Progenitor cell of endocrine pancreas (in vitro differentiated cells): ENCODE data around the gene DTNB. TPM values are rescaled to one million over a fixed set of nuclear protein-coding genes. Genes with fewer than 3 reads are reported as not detected.
A peak's percentile ranks its signal among the peaks of the same experiment; 100 is the strongest.

Source experiments
- DNase-seq: peaks from one replicate; pipeline ENCODE4 v3.0.0; 2021; ENCODE audit warnings: low spot score; ENCODE audit not compliant: unreplicated experiment
- H3K27ac Mint-ChIP-seq: 2 replicates; pipeline ENCODE4 v1.8.0; 2021; ENCODE audit warnings: mild to moderate bottlenecking, moderate library complexity, mixed read lengths
- H3K27me3 Mint-ChIP-seq: 2 replicates; pipeline ENCODE4 v1.8.0; 2021; ENCODE audit warnings: mixed read lengths
- H3K36me3 Mint-ChIP-seq: 2 replicates; pipeline ENCODE4 v1.8.0; 2022; ENCODE audit warnings: mixed read lengths; ENCODE audit not compliant: insufficient read depth
- H3K4me1 Mint-ChIP-seq: 2 replicates; pipeline ENCODE4 v1.8.0; 2021; ENCODE audit warnings: low read depth, mixed read lengths
- H3K4me3 Mint-ChIP-seq: 2 replicates; pipeline ENCODE4 v1.8.0; 2021; ENCODE audit warnings: low read depth, mild to moderate bottlenecking, moderate library complexity, mixed read lengths
- H3K9me3 Mint-ChIP-seq: 2 replicates; pipeline ENCODE4 v1.8.0; 2021; ENCODE audit warnings: low read depth, mixed read lengths
- CTCF ChIP-seq: fragments of 200-600 bp; sonication (generic); IDR thresholded peaks from one replicate; pipeline ENCODE4 v1.5.0; 2021; ENCODE audit warnings: antibody characterized with exemption, mild to moderate bottlenecking; ENCODE audit not compliant: unreplicated experiment
- total RNA-seq: library from RNA; stranded (reverse); gene quantifications from 2 replicates; pipeline ENCODE4 v1.2.1, GENCODE V29; 2021

DTNB gene
- total RNA-seq, 1 donor from 2014 or later = 29.3 TPM

DNA sequence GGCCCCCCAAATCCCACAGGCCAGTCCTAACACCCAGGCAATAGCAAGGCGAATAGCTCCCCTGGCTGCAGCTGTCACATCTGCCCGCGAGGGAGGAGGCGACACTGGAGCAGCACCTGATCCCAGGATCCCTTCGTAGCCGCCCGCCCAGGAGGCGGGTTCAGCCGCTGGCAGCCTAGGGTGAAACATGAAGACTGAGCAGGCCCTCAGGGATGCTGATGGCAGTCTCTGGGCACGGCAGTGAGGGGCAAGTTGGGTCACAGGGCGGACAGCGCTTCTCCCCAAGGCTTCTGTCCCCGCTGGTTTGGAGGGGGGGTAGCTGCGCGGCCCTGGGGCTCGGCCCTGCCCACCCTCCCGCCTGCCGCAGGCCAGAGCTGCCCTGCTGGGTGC is 333.6 kb downstream of the DTNB start:
- no peak for DNase-seq
- H3K4me3 Mint-ChIP-seq = peak overlapping the region; percentile 73
- H3K27ac Mint-ChIP-seq = peak overlapping the region; percentile 77

DNA sequence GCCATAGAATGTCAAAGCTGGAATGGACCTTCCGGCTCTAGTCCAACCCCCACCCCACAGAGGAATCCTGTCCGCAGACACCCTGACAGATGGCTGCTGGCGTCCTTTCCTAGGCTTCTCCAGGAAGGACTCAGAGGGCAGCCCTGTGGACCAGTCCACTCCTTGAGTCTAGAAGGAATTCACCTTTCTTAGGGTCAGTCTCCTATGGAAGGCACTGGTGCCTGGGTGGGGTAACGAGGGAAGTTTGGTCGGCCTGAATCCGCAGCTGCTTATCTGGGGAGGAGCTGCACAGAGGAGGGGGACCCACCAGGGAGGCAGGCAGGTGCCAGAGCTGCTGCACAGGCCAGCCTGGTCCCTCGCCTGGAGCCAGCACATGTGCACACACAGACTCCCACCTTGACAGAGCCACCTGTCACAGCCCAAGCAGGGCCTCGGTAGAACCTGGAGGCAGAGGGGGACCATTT is 334.1 kb downstream of the DTNB start:
- DNase-seq = no peak

More for the DNA sequence above, 333.6 kb downstream of the DTNB start:
- TF ChIP-seq CTCF = no peak
- Mint-ChIP-seq H3K4me1 (peaks cover 5% of the 10 kb centered on the region), H3K27me3 (peaks cover 6% of the 10 kb centered on the region), H3K36me3 (no peaks in the 10 kb centered on the region), H3K9me3 (no peaks in the 10 kb centered on the region)

GRCh38 chr2:25338401-25338800 is 335.0 kb downstream of the DTNB start:
- Mint-ChIP-seq H3K27ac (no peak overlapping the region), H3K27me3 (peaks cover 4% of the 10 kb centered on the region), H3K36me3 (no peaks in the 10 kb centered on the region), H3K4me1 (peaks cover 5% of the 10 kb centered on the region), H3K4me3 (no peak overlapping the region), H3K9me3 (no peaks in the 10 kb centered on the region)
- no peak for DNase-seq
- no peak for TF ChIP-seq CTCF

More for the DNA sequence above, 334.1 kb downstream of the DTNB start:
- peaks cover 5% of the 10 kb centered on the region for H3K4me1 Mint-ChIP-seq
- H3K27ac Mint-ChIP-seq = no peak overlapping the region
- no peak for TF ChIP-seq CTCF
- no peaks in the 10 kb centered on the region for H3K9me3 Mint-ChIP-seq
- H3K4me3 Mint-ChIP-seq = peak overlapping the region; percentile 73
- H3K36me3 Mint-ChIP-seq = no peaks in the 10 kb centered on the region
- H3K27me3 Mint-ChIP-seq = peaks cover 4% of the 10 kb centered on the region

GRCh38 chr2:25337891-25338290 is 335.5 kb downstream of the DTNB start:
- DNase-seq = no peak
- Mint-ChIP-seq H3K4me1 (peaks cover 5% of the 10 kb centered on the region), H3K4me3 (no peak overlapping the region), H3K27ac (no peak overlapping the region), H3K9me3 (no peaks in the 10 kb centered on the region), H3K36me3 (no peaks in the 10 kb centered on the region), H3K27me3 (peaks cover 4% of the 10 kb centered on the region)
- no peak for TF ChIP-seq CTCF

DNA sequence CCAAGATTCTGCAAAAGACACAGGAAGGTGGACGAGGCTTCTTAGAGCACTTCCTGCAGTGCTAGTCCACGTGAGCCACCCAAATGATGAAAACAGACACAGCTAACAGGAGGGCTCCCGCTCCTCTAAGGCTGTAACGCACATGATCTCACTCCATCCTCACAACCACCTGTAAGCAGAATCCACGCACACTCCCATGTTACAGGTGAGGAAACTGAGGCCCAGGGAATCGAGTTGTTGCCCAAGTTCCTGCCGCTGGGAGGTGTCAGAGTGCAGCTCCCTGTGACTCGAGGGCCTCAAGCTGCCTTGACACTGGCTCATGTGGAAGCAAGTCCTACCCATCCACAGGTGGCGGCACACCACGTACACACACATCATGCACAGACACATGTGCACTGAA is 336.1 kb downstream of the DTNB start:
- H3K36me3 Mint-ChIP-seq = no peaks in the 10 kb centered on the region
- no peak overlapping the region for H3K4me3 Mint-ChIP-seq
- no peak for DNase-seq
- no peak overlapping the region for H3K27ac Mint-ChIP-seq
- peaks cover 4% of the 10 kb centered on the region for H3K4me1 Mint-ChIP-seq
- H3K9me3 Mint-ChIP-seq = no peaks in the 10 kb centered on the region
- peaks cover 4% of the 10 kb centered on the region for H3K27me3 Mint-ChIP-seq
- no peak for TF ChIP-seq CTCF
